ENCODE data around the gene PHACTR1. TPM values are rescaled to one million over a fixed set of nuclear protein-coding genes. Genes with fewer than 3 reads are reported as not detected.
"Not testable (repeated sequence)": the region's sequence is repeated elsewhere in the genome, so short reads cannot be mapped to it uniquely, and the experiment has no call there.

The PHACTR1 gene
- polyA plus RNA-seq, 3 donors, result 6.1 to 26.9 (median 7.6) TPM

DNA sequence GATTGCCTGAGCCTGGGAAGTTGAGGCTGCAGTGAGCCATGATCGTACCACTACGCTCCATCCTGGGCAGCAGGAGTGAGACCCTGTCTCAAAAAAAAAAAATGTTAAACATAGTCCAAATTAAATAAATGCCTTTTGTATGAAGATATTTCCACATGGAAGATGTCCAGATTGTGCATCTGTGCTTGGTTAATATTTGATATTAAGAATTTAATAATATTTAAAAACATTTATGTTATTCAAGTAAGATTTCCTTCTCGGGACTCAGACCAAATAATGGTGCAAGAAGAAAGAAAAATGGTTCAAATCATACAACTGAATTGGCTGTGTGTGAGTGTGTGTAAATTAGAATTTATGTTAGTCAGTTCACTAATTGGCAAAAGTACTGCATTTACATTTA, 409.3 kb downstream of the PHACTR1 start:
- peaks cover 3 to 11% (median 3%) of the 10 kb centered on the region in 7 donors for H3K9me3 Mint-ChIP-seq
- H3K36me3 Mint-ChIP-seq, result no peaks in the 10 kb centered on the region
- H3K4me3 Mint-ChIP-seq, result no peak overlapping the region
- TF ChIP-seq, protein P1, sequence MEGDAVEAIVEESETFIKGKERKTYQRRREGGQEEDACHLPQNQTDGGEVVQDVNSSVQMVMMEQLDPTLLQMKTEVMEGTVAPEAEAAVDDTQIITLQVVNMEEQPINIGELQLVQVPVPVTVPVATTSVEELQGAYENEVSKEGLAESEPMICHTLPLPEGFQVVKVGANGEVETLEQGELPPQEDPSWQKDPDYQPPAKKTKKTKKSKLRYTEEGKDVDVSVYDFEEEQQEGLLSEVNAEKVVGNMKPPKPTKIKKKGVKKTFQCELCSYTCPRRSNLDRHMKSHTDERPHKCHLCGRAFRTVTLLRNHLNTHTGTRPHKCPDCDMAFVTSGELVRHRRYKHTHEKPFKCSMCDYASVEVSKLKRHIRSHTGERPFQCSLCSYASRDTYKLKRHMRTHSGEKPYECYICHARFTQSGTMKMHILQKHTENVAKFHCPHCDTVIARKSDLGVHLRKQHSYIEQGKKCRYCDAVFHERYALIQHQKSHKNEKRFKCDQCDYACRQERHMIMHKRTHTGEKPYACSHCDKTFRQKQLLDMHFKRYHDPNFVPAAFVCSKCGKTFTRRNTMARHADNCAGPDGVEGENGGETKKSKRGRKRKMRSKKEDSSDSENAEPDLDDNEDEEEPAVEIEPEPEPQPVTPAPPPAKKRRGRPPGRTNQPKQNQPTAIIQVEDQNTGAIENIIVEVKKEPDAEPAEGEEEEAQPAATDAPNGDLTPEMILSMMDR (IDR thresholded peaks at IDR 0.05), result no peak
- Histone ChIP-seq H3K79me2 (ENCODE audit: insufficient read depth, low read length) (no peaks in the 10 kb centered on the region), H3K4me2 (replicated peaks; ENCODE audit: extremely low read depth, low read length, poor library complexity, severe bottlenecking) (no peak overlapping the region), H2AFZ (ENCODE audit: insufficient read depth, low read depth, low read length, poor library complexity, severe bottlenecking) (no peak overlapping the region), H3K9me3 (replicated peaks in 1 of 2; ENCODE audit: control insufficient read depth in 1 of 2, insufficient read depth in 1 of 2, low read length in 2 of 2) (peaks cover 0 to 3% of the 10 kb centered on the region in 2 donors), H3K27me3 (ENCODE audit: control insufficient read depth in 2 of 2, insufficient read depth in 2 of 2, low read length in 2 of 2) (no peaks in the 10 kb centered on the region), H3K9ac (ENCODE audit: insufficient read depth, low read length, poor library complexity, severe bottlenecking) (no peak overlapping the region), H3K27ac (ENCODE audit: low read depth in 1 of 2, low read length in 2 of 2) (no peak overlapping the region), H3K36me3 (replicated peaks in 1 of 2; ENCODE audit: control insufficient read depth in 1 of 2, insufficient read depth in 2 of 2, low read length in 2 of 2) (no peaks in the 10 kb centered on the region), H3K4me3 (replicated peaks in 1 of 3; ENCODE audit: low read depth in 2 of 3, low read length in 3 of 3) (no peak overlapping the region), H3K4me1 (ENCODE audit: control insufficient read depth in 1 of 2, insufficient read depth in 2 of 2, low read length in 2 of 2) (no peaks in the 10 kb centered on the region), H4K20me1 (ENCODE audit: insufficient read depth, low read length) (no peaks in the 10 kb centered on the region)
- DNase-seq, result no peak
- no CpG with 5 or more reads among the region's 3 CpGs for WGBS (ENCODE audit: insufficient coverage)
- H3K27ac Mint-ChIP-seq, result no peak overlapping the region
- H3K4me1 Mint-ChIP-seq, result peaks cover 8% of the 10 kb centered on the region
- peaks cover 0 to 1% (median 0%) of the 10 kb centered on the region in 3 donors for H3K27me3 Mint-ChIP-seq (ENCODE audit: low read depth in 3 of 3)
- intact Hi-C loops (cut with micrococcal nuclease), result no loop called here

DNA sequence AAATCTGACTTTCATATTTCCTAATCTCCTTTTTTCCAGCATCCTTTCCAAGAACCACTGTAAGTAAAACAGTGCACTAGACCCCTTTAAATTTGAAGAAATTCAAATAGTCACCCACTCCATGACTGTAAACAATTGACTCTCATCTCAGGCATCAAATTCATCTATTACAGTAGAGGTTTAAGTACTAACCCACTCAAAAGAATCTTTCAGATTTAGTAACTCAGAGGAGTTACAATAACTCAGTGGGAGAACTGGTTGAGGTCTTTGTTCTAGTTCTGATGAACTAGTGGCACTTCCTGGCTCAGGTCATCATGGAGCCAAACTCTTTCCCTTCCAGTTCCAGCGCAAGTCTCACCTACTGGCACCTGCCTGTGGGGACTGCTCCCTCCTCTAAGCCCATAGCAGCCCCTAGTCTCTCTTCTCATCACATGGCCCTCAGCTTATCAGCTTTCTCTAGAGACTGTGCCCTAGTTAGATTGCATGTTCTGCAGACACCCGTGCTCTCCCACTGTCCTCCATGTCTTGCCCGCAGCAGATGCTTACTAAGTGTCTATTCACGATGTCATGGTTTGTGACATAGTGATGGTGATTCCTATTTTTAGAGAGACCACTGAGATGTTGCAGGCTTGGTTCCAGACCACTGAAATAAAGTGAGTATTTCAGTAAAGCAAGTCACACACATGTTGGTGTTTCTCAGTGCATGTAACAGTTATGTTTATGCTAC, 415.5 kb downstream of the PHACTR1 start:
- Mint-ChIP-seq H3K36me3 (no peaks in the 10 kb centered on the region), H3K4me3 (no peak overlapping the region), H3K4me1 (no peaks in the 10 kb centered on the region), H3K27ac (no peak overlapping the region), H3K9me3 (peaks cover 4 to 16% (median 9%) of the 10 kb centered on the region in 7 donors), H3K27me3 (ENCODE audit: low read depth in 3 of 3) (no peaks in the 10 kb centered on the region)
- H3K4me1 ChIP-seq (ENCODE audit: control insufficient read depth in 1 of 2, insufficient read depth in 2 of 2, low read length in 2 of 2), result no peaks in the 10 kb centered on the region
- H3K4me3 ChIP-seq (replicated peaks in 1 of 3; ENCODE audit: low read depth in 2 of 3, low read length in 3 of 3), result no peak overlapping the region
- no peak for DNase-seq
- H3K27ac ChIP-seq (ENCODE audit: low read depth in 1 of 2, low read length in 2 of 2), result no peak overlapping the region
- no peaks in the 10 kb centered on the region for H4K20me1 ChIP-seq (ENCODE audit: insufficient read depth, low read length)
- TF ChIP-seq, protein P1 (IDR thresholded peaks at IDR 0.05), result no peak
- H2AFZ ChIP-seq (ENCODE audit: insufficient read depth, low read depth, low read length, poor library complexity, severe bottlenecking), result no peak overlapping the region
- intact Hi-C loops (cut with micrococcal nuclease), result no loop called here
- peaks cover 0 to 3% of the 10 kb centered on the region in 2 donors for H3K9me3 ChIP-seq (replicated peaks in 1 of 2; ENCODE audit: control insufficient read depth in 1 of 2, insufficient read depth in 1 of 2, low read length in 2 of 2)
- no peaks in the 10 kb centered on the region for H3K79me2 ChIP-seq (ENCODE audit: insufficient read depth, low read length)
- H3K4me2 ChIP-seq (replicated peaks; ENCODE audit: extremely low read depth, low read length, poor library complexity, severe bottlenecking), result no peak overlapping the region
- H3K27me3 ChIP-seq (ENCODE audit: control insufficient read depth in 2 of 2, insufficient read depth in 2 of 2, low read length in 2 of 2), result no peaks in the 10 kb centered on the region
- no peaks in the 10 kb centered on the region for H3K36me3 ChIP-seq (replicated peaks in 1 of 2; ENCODE audit: control insufficient read depth in 1 of 2, insufficient read depth in 2 of 2, low read length in 2 of 2)
- no peak overlapping the region for H3K9ac ChIP-seq (ENCODE audit: insufficient read depth, low read length, poor library complexity, severe bottlenecking)
- WGBS (ENCODE audit: insufficient coverage), result 98% methylated on average over 3 of the region's 4 CpGs

DNA sequence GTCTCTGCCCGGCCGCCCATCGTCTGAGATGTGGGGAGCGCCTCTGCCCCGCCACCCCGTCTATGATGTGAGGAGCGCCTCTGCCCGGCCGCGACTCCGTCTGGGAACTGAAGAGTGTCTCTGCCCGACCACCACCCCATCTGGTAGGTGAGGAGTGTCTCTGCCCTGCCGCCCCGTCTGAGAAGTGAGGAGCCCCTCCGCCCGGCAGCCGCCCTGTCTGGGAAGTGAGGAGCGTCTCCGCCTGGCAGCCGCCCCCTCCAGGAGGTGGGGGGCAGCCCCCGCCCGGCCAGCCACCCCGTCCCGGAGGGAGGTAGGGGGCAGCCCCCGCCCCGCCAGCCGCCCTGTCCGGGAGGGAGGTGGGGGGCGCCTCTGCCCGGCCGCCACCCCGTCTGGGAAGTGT, 417.3 kb downstream of the PHACTR1 start:
- DNase-seq; H3K36me3 Mint-ChIP-seq; H3K27ac ChIP-seq (ENCODE audit: low read depth in 1 of 2, low read length in 2 of 2); H4K20me1 ChIP-seq (ENCODE audit: insufficient read depth, low read length); H3K9me3 Mint-ChIP-seq; H3K27me3 ChIP-seq (ENCODE audit: control insufficient read depth in 2 of 2, insufficient read depth in 2 of 2, low read length in 2 of 2); H3K27me3 Mint-ChIP-seq (ENCODE audit: low read depth in 3 of 3); intact Hi-C loops (cut with micrococcal nuclease); H3K4me2 ChIP-seq (replicated peaks; ENCODE audit: extremely low read depth, low read length, poor library complexity, severe bottlenecking); H3K9ac ChIP-seq (ENCODE audit: insufficient read depth, low read length, poor library complexity, severe bottlenecking); H3K4me3 Mint-ChIP-seq; H3K79me2 ChIP-seq (ENCODE audit: insufficient read depth, low read length); H3K4me1 ChIP-seq (ENCODE audit: control insufficient read depth in 1 of 2, insufficient read depth in 2 of 2, low read length in 2 of 2); H3K36me3 ChIP-seq (replicated peaks in 1 of 2; ENCODE audit: control insufficient read depth in 1 of 2, insufficient read depth in 2 of 2, low read length in 2 of 2); H3K4me3 ChIP-seq (replicated peaks in 1 of 3; ENCODE audit: low read depth in 2 of 3, low read length in 3 of 3); H2AFZ ChIP-seq (ENCODE audit: insufficient read depth, low read depth, low read length, poor library complexity, severe bottlenecking); H3K27ac Mint-ChIP-seq; H3K9me3 ChIP-seq (replicated peaks in 1 of 2; ENCODE audit: control insufficient read depth in 1 of 2, insufficient read depth in 1 of 2, low read length in 2 of 2); H3K4me1 Mint-ChIP-seq: not testable (repeated sequence)
- WGBS (ENCODE audit: insufficient coverage), result 97% methylated on average over 26 of the region's 32 CpGs

Measured in CD14-positive monocyte (primary cell).